Measurements from ENCODE around the gene TNKS1BP1.

DNA sequence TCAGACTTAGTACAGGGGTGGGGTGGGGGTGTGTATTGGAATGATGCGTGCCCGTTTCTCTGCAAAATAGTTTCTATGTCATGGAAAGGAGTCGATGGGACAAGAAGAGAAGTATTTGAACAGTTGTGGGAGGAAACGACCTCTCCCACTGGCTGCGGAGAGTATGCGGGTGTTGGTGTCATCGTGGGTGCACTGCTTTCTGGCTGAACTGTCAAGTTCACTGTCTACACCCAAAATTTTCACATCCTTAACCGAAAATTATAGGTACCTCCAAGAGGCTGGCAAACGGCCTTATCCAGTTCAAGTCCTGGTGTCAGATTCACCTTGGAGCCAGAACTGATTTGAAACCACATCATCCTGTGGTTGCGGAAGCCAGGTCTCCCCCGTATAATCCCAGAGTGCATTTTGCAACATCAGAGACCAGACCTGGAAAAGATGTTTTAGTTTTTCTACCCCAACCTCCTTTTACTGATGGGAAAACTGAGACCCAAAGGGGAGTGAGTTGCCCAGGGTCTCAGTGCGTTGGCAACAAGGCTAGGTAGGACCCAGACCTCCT lies 11.4 kb upstream of the TNKS1BP1 start:
- TF ChIP-seq, protein P1, sequence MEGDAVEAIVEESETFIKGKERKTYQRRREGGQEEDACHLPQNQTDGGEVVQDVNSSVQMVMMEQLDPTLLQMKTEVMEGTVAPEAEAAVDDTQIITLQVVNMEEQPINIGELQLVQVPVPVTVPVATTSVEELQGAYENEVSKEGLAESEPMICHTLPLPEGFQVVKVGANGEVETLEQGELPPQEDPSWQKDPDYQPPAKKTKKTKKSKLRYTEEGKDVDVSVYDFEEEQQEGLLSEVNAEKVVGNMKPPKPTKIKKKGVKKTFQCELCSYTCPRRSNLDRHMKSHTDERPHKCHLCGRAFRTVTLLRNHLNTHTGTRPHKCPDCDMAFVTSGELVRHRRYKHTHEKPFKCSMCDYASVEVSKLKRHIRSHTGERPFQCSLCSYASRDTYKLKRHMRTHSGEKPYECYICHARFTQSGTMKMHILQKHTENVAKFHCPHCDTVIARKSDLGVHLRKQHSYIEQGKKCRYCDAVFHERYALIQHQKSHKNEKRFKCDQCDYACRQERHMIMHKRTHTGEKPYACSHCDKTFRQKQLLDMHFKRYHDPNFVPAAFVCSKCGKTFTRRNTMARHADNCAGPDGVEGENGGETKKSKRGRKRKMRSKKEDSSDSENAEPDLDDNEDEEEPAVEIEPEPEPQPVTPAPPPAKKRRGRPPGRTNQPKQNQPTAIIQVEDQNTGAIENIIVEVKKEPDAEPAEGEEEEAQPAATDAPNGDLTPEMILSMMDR (conservative IDR thresholded peaks at IDR 0.05; ENCODE audit: low read depth in 2 of 2): no peak
- TF ChIP-seq, protein P2, sequence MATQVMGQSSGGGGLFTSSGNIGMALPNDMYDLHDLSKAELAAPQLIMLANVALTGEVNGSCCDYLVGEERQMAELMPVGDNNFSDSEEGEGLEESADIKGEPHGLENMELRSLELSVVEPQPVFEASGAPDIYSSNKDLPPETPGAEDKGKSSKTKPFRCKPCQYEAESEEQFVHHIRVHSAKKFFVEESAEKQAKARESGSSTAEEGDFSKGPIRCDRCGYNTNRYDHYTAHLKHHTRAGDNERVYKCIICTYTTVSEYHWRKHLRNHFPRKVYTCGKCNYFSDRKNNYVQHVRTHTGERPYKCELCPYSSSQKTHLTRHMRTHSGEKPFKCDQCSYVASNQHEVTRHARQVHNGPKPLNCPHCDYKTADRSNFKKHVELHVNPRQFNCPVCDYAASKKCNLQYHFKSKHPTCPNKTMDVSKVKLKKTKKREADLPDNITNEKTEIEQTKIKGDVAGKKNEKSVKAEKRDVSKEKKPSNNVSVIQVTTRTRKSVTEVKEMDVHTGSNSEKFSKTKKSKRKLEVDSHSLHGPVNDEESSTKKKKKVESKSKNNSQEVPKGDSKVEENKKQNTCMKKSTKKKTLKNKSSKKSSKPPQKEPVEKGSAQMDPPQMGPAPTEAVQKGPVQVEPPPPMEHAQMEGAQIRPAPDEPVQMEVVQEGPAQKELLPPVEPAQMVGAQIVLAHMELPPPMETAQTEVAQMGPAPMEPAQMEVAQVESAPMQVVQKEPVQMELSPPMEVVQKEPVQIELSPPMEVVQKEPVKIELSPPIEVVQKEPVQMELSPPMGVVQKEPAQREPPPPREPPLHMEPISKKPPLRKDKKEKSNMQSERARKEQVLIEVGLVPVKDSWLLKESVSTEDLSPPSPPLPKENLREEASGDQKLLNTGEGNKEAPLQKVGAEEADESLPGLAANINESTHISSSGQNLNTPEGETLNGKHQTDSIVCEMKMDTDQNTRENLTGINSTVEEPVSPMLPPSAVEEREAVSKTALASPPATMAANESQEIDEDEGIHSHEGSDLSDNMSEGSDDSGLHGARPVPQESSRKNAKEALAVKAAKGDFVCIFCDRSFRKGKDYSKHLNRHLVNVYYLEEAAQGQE (IDR thresholded peaks at IDR 0.05; ENCODE audit: unreplicated experiment): no peak
- TF ChIP-seq EZH2 (IDR thresholded peaks at IDR 0.05; ENCODE audit: low read depth, unreplicated experiment): no peak
- TF ChIP-seq POLR2AphosphoS5 (IDR thresholded peaks at IDR 0.05; ENCODE audit: low read depth): no peak
- no peak for TF ChIP-seq JUNB (IDR thresholded peaks at IDR 0.05; ENCODE audit: unreplicated experiment)
- no peak for TF ChIP-seq NANOG (IDR thresholded peaks at IDR 0.05; ENCODE audit: borderline replicate concordance)
- no peak for TF ChIP-seq CREB1 (CRISPR knock-in tag; IDR thresholded peaks at IDR 0.05; ENCODE audit: low read depth)
- no peak for TF ChIP-seq EZH2phosphoT487 (IDR thresholded peaks at IDR 0.05; ENCODE audit: unreplicated experiment)
- no peak for TF ChIP-seq ZNF114 (CRISPR knock-in tag; IDR thresholded peaks at IDR 0.05)
- no peak for TF ChIP-seq STAT1 (IDR thresholded peaks at IDR 0.05; ENCODE audit: unreplicated experiment)
- TF ChIP-seq, protein P3, sequence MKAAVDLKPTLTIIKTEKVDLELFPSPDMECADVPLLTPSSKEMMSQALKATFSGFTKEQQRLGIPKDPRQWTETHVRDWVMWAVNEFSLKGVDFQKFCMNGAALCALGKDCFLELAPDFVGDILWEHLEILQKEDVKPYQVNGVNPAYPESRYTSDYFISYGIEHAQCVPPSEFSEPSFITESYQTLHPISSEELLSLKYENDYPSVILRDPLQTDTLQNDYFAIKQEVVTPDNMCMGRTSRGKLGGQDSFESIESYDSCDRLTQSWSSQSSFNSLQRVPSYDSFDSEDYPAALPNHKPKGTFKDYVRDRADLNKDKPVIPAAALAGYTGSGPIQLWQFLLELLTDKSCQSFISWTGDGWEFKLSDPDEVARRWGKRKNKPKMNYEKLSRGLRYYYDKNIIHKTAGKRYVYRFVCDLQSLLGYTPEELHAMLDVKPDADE (IDR thresholded peaks at IDR 0.05): no peak

All from GM23338 (cell line).